HG03039 (cell line): Measurements from ENCODE around the gene SERTAD3.
"Not testable (repeated sequence)": the region's sequence is repeated elsewhere in the genome, so short reads cannot be mapped to it uniquely, and the experiment has no call there.

Experiments
- ATAC-seq: cut with Tn5 transposase; IDR thresholded peaks from one replicate; pipeline ENCODE4 v1.9.1; 2021; ENCODE audit warnings: mild to moderate bottlenecking, moderate library complexity; ENCODE audit not compliant: unreplicated experiment

SERTAD3 gene

GRCh38 chr19:40411958-40412499 lies 32.1 kb downstream of the SERTAD3 start:
- no peak for ATAC-seq

GRCh38 chr19:40411125-40411842 lies 32.9 kb downstream of the SERTAD3 start:
- ATAC-seq, result no peak

GRCh38 chr19:40410030-40410389 lies 34.1 kb downstream of the SERTAD3 start:
- no peak for ATAC-seq

GRCh38 chr19:40408598-40408925 lies 35.6 kb downstream of the SERTAD3 start:
- ATAC-seq, result not testable (repeated sequence)

- no peak for ATAC-seq
These were observed 36.2 kb downstream of the SERTAD3 start for GRCh38 chr19:40407714-40408597.

- peak; percentile 55 for ATAC-seq
These were observed 40.7 kb downstream of the SERTAD3 start for GRCh38 chr19:40403262-40403984.

GRCh38 chr19:40400559-40400958 lies 43.6 kb downstream of the SERTAD3 start:
- no peak for ATAC-seq

- no peak for ATAC-seq
These were observed 45.6 kb downstream of the SERTAD3 start for GRCh38 chr19:40398417-40399131.

GRCh38 chr19:40397568-40397906 lies 46.6 kb downstream of the SERTAD3 start:
- ATAC-seq, result no peak

GRCh38 chr19:40396886-40397567 lies 47.1 kb downstream of the SERTAD3 start:
- ATAC-seq, result no peak

GRCh38 chr19:40395956-40396355 lies 48.2 kb downstream of the SERTAD3 start:
- ATAC-seq, result no peak

GRCh38 chr19:40394816-40395210 lies 49.3 kb downstream of the SERTAD3 start:
- no peak for ATAC-seq

GRCh38 chr19:40393894-40394815 lies 50.0 kb downstream of the SERTAD3 start:
- no peak for ATAC-seq

GRCh38 chr19:40392894-40393517 lies 51.1 kb downstream of the SERTAD3 start:
- no peak for ATAC-seq

GRCh38 chr19:40392123-40392522 lies 52.0 kb downstream of the SERTAD3 start:
- ATAC-seq, result no peak
